HFF-Myc (cell line): ENCODE data around the gene PITX1.
"Not testable (repeated sequence)": the region's sequence is repeated elsewhere in the genome, so short reads cannot be mapped to it uniquely, and the experiment has no call there.

ENCODE experiments used
- DNase-seq: peaks from one replicate; pipeline ENCODE4 v3.0.0-alpha.2; 2011; ENCODE audit warnings: low read depth; ENCODE audit errors: extremely low read depth
- H3K4me3 ChIP-seq: replicated peaks from 2 replicates; pipeline ENCODE4 v1.5.1; 2011; ENCODE audit warnings: low read depth, mild to moderate bottlenecking, control low read depth, low read length
- TF ChIP-seq, protein P1 (sequence below): IDR thresholded peaks from 2 replicates; pipeline ENCODE4 v1.5.1; 2012; ENCODE audit warnings: mild to moderate bottlenecking, low read depth, low read length, control low read depth; ENCODE audit errors: missing control alignments

Gene PITX1

GRCh38 chr5:134992148-134992547, 41.9 kb downstream of the PITX1 start:
- TF ChIP-seq, protein P1, sequence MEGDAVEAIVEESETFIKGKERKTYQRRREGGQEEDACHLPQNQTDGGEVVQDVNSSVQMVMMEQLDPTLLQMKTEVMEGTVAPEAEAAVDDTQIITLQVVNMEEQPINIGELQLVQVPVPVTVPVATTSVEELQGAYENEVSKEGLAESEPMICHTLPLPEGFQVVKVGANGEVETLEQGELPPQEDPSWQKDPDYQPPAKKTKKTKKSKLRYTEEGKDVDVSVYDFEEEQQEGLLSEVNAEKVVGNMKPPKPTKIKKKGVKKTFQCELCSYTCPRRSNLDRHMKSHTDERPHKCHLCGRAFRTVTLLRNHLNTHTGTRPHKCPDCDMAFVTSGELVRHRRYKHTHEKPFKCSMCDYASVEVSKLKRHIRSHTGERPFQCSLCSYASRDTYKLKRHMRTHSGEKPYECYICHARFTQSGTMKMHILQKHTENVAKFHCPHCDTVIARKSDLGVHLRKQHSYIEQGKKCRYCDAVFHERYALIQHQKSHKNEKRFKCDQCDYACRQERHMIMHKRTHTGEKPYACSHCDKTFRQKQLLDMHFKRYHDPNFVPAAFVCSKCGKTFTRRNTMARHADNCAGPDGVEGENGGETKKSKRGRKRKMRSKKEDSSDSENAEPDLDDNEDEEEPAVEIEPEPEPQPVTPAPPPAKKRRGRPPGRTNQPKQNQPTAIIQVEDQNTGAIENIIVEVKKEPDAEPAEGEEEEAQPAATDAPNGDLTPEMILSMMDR = no peak
- no peak overlapping the region for H3K4me3 ChIP-seq
- DNase-seq = no peak

DNA sequence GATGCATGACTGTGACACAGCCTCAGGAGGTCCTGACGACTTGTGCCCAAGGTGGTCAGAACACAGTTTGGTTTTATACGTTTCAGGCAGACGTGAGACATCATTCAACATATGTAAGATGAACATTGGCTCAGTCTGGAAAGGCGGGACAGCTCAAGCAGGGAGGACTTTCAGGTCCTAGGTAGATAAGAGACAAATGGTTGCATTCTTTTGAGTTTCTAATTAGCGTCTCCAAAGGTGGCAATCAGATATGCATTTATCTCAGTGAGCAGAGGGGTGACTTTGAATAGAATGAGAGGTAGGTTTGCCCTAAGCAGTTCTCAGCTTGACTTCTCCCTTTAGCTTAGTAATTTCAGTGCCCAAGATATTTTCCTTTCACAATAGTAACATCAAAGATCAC, 43.8 kb downstream of the PITX1 start:
- not testable (repeated sequence) for DNase-seq, H3K4me3 ChIP-seq

GRCh38 chr5:134989266-134989830, 44.7 kb downstream of the PITX1 start:
- TF ChIP-seq, protein P1 = no peak
- DNase-seq = no peak
- H3K4me3 ChIP-seq = no peak overlapping the region

DNA sequence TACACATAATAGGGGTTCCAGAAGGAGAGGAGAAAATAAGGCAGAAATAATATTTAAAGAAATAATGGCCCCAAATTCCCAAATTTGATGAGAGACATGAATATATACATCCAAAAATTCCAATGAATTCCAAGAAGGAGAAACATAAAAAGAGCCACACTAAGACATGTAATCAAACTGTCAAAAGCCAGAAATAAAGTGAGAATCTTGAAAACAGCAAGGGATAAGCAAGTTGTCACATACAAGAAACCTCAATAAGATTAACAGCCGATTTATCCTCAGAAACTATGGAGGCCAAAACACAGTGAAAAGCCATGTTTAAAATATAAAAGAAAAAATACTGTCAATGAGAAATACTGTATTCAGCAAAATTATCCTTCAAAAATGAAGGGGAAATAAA, 51.8 kb downstream of the PITX1 start:
- TF ChIP-seq, protein P1 = no peak
- DNase-seq = no peak
- no peak overlapping the region for H3K4me3 ChIP-seq

GRCh38 chr5:134979416-134979815, 54.6 kb downstream of the PITX1 start:
- no peak for DNase-seq
- H3K4me3 ChIP-seq = no peak overlapping the region
- TF ChIP-seq, protein P1 = no peak
